ENCODE data around the gene ALDH3A2.
"Not testable (repeated sequence)": the region's sequence is repeated elsewhere in the genome, so short reads cannot be mapped to it uniquely, and the experiment has no call there.

Gene ALDH3A2

DNA sequence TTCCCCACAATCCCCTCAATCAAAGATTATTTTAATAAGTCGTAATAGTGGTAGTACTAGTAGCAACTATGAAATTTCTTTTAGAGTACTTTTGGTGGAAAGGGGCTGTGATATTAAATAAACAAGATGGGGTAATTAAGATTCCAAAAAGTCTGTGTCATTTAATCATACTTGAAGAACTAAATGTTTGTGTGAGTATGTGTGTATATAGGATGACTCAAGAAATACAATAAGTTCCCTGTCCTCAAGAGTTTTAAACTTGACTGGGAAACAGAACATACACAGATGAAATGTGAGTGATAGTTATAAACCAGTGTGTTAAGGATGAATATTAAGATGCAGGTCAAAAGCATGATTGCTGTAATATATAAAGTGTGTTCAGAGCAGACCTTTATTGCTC lies 2.3 kb downstream of the ALDH3A2 start:
- DNase-seq (ENCODE audit: low read depth in 2 of 2), result no peak

DNA sequence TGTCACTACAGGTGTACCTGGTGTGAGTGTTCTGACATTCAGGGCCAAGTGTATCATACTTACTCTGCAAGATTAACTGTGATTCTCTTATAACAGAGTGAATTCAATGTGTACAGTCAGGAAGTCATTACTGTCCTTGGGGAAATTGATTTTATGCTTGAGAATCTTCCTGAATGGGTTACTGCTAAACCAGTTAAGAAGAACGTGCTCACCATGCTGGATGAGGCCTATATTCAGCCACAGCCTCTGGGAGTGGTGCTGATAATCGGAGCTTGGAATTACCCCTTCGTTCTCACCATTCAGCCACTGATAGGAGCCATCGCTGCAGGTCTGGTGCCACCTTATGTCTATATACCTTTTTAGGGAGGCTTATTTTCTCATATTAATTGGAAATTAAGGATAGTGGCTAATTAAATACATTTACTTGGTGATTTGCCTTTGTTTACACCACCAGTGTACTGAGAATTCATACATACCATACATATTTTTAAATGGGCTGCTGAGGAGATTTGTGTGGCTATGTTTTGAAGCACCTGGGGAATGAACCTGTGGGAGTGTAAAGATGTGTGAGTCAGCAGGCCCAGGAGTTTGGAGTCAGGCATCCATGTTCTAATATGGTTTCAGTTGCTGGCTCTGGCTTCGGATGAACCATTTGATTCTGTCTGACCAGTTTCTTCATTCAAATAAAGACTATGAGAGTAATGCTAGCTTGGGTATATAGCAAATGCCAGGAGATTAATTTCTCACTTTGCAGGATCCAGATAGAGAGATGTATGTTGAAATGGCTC lies 3.1 kb downstream of the ALDH3A2 start:
- no peak for DNase-seq (ENCODE audit: low read depth in 2 of 2)

DNA sequence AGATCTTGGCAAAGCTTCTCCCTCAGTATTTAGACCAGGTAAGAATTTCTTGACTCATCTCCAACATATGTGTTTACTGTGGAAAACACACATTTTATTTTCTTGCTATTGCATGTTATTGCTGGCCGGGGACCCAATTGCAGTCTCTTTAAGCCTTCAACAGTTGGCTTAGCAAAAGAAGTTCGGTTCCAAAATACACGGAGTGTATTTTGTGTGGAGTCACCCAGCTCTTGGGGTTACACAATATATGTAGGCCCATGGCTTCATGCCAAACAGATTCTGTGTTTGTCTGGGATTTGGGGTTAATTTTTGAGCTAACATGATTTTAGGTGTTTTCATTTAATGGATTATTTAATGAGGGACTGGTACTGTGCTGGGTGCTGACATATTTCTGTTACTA lies 4.0 kb downstream of the ALDH3A2 start:
- DNase-seq (ENCODE audit: low read depth in 2 of 2), result no peak

DNA sequence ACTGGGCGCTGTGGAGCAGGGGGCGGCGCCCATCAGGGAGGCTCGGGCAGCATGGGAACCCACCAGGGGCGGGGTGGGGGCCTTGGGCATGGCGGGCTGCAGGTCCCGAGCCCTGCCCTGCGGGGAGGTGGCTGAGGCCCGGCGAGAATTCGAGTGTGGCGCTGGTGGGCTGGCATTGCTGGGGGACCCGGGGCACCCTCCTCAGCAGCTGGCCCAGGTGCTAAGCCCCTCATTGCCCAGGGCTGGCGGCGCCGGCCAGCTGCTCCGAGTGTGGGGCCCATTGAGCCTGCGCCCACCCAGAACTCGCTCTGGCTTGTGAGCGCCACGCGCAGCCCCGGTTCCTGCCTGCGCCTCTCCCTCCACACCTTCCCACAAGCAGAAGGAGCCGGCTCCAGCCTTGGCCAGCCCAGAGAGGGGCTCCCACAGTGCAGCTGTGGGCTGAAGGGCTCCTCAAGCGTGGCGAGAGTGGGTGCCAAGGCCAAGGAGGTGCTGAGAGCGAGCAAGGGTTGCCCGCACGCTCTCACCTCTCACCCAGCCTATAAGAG lies 5.9 kb downstream of the ALDH3A2 start:
- no peak for DNase-seq (ENCODE audit: low read depth in 2 of 2)

DNA sequence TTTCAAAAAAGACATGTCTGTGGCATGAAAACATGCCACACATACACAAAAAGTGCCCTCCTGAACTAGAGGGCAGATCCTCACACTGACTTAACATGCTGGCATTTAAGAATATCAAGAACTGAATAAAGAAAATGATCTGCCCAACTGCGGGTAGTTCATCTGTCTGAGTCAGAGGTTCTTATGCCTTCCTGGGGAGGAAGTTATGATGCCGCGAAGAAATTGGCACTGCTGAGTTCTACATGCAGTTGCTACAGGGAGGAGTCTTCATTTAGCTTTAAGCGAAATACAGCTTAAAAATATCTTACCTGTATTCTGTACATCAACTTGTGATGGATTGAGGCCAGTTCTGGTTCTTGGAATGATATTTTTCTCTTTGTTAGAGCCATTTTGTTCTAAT lies 6.3 kb downstream of the ALDH3A2 start:
- DNase-seq (ENCODE audit: low read depth in 2 of 2), result no peak

DNA sequence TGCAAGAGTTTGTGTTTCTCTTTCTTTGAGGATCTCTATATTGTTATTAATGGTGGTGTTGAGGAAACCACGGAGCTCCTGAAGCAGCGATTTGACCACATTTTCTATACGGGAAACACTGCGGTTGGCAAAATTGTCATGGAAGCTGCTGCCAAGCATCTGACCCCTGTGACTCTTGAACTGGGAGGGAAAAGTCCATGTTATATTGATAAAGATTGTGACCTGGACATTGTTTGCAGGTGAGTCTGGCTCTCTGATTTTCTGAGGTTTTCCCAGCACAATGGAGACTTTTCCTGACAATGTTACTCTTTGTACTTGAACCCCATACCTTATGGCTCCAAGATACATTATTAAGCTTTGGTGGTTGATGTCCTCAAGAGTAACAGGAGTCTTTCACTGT lies 7.8 kb downstream of the ALDH3A2 start:
- DNase-seq (ENCODE audit: low read depth in 2 of 2), result no peak

DNA sequence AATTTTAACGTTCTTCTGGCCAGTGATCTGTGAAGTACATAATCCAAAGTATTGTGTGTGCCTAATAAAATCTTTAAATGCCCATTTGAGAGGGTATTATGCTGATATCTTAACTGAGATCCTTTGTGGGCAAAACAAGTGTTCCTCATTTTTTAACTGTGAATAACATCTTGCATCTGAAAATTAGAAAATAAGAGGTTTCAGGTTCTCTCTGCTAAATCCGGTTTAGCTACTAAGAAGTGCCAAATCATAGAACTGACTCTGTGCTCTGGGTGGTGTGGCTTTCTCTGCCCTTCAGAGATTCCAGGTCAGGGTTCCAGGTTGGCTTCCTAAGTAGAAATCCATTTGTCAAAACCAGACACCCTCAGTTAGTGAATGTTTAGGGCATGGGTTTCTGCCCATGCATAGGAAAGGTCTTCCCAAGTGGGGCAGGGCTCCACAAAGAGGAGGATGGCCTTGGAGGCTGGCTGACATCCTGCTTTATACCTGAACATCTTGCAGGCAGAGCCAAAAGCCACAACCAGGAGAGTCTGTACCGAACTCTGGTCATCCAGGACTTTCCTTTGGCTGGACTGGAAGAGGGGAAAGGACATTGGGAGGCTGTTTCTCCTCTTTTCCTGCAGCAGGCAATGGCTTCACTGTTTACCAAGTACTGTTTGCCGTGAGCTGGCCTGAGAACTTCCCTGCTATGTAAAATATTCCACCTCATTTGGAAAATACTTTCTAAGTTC lies 8.5 kb downstream of the ALDH3A2 start:
- no peak for DNase-seq (ENCODE audit: low read depth in 2 of 2)

DNA sequence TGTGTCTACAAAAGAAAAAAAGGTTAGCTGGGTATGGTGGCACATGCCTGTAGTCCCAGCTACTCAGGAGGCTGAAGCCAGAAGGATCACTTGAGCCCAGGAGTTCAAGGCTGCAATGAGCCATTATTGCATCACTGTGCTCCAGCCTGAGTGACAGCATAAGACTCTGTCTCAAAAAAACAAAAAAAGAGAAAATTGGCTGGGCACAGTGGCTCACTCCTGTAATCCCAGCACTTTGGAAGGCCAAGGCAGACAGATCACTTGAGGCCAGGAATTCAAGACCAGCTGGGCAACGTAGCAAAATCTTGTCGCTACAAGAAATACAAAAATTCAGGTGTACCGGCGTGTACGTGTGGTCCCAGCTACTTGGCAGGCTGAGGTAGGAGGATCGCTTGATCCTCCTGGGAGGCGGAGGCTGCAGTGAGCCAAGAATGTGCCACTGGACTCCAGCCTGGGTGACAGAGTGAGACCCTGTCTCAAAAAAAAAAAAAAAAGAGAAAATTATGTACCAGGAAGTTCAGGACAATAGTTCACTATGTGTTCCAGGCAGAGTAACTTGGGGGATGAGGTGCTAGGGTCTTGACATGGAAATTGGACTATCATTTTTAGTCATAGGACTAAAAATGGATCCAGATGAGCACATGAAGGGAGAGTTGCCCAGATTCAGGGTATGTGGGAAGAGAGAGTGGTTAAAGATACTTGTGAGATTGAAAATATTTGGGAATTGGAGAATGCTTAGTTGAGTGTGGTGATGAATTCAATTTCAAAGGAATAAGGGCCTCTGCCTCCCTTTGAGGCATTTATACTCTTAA lies 11.0 kb downstream of the ALDH3A2 start:
- DNase-seq (ENCODE audit: low read depth in 2 of 2), result no peak

DNA sequence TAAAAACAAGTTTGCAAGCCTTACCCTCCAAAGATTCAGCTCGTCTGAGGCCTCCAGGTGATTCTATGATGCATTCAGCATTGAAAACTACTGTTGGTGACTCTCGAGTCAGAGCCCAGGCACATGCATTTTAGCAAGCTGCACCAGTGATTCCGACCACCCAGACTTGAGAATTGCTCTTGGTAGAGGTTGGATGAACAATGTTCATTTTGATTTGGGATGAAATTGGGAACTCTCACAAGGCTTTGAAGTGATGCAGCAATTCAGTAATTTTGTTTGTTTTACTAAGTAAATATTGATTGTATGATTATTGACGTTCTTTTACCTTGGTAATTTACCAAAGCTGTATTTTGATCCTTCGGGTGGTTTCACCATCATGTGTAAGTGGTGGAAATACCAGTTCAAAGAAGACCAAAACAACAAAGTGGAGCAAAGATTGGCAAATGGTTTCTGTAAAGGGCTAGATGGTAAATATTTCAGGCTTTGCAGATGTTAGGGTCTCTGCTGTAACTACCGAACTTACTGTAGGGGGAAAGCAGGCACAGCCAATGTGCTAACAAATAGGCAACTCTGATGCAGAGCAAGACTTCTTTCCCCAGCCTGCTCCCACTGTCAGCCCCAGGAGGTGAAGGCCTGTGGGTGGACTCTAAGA lies 11.8 kb downstream of the ALDH3A2 start:
- no peak for DNase-seq (ENCODE audit: low read depth in 2 of 2)

DNA sequence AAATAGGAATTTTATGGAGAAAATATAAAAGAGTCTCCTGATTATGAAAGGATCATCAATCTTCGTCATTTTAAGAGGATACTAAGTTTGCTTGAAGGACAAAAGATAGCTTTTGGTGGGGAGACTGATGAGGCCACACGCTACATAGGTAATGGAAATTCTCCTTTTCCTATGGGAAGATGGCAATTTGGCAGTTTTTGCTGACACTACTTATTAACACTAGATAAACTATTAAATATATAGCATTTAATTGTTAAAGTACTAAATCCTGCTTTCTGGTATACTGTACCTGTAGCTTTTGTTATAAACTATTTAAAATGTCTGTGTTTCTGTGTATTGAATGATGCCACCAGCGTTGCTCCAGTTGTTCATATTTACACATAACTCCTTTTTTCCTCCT lies 12.6 kb downstream of the ALDH3A2 start:
- DNase-seq (ENCODE audit: low read depth in 2 of 2), result no peak

DNA sequence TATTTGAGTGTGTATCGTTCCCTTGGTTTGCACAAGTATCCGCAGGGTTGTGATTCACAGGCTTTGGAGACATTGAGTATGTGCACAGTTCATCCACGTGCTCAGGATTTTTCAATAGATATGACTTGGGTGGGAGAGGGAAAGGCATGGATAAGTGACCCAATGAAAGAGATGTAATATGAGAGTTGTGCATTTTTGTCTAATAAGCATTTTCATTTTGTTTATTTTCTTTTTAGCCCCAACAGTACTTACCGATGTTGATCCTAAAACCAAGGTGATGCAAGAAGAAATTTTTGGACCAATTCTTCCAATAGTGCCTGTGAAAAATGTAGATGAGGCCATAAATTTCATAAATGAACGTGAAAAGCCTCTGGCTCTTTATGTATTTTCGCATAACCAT lies 14.5 kb downstream of the ALDH3A2 start:
- DNase-seq (ENCODE audit: low read depth in 2 of 2), result no peak

DNA sequence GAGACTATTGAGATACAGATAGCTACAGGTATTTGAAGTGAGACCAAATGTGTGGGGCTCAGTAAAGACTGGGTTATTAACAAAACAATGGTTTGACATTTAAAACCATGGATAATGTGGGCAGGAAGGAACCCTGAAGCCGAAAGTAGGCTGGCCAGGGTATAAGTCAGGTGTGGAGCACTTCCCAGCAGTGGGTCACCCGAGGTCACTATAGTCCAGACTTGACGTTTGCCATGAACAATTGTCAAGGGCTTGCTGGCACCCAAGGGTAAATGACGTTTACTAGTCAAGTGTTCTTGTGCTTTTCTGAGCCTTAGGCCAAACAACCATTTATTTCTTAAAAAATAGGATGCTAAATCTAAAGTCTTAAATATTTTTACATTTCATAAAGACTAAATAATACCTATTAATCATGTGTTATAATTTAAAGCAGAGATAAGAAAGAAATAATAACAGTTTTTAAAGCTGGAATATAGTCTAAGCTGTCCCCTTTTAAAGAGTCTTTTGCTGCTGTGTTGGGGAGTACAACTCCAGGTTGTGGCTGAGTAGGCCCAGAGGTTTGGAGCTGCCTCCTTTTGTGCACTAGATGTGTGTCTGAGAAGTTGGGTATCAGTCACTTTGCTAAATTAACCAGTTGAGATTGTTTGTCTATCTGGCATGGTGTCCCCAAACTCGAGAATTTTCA lies 15.7 kb downstream of the ALDH3A2 start:
- DNase-seq (ENCODE audit: low read depth in 2 of 2), result no peak

DNA sequence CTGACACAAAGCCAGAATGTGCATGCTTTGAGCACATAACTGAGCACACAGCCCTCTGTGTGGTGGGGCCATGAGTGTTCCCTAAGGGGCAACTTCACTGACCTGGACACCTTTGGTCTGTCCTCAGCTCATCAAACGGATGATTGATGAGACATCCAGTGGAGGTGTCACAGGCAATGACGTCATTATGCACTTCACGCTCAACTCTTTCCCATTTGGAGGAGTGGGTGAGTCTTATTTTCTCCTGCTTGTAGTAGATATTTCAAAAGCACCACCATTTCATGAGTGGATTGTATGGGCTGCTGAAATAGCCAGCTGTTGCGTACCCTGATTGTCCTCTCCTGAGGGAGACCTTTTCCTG lies 16.2 kb downstream of the ALDH3A2 start:
- DNase-seq (ENCODE audit: low read depth in 2 of 2), result no peak

DNA sequence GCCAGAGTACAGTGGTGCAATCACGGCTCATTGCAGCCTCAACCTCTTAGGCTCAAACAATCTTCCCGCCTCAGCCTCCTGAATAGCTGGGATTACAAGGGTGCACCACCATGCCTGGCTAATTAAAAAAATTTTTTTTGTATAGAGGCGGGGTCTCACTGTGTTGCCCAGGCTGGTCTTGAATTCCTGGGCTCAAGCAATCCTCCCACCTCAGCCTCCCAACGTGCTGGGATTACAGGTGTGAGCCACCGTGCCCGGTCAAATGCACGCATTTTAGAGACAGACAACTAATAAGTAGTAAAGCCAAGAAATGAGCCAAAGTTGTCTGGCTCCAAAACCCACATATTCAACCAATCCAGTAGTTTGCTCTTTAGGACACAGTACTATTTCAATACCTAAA lies 21.1 kb downstream of the ALDH3A2 start:
- DNase-seq (ENCODE audit: low read depth in 2 of 2), result not testable (repeated sequence)

DNA sequence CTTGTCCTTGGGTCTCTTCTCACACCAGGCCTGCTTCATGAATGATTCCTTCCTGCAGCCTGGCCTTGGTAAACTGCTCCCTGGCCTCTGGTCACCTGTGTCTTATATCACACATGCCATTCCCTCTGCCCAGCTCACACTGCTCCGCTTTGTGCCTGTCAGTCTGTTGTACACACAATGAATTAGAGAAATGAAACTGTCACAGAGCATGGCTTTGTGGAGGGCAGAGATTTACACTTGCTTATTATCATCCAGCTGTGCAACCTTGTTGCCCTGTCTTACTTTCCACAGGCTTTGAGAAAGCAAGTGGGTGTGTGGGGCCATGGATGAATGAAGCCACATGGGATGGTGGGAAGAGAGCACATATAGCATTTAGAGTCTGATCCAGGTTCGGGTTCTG lies 22.4 kb downstream of the ALDH3A2 start:
- DNase-seq (ENCODE audit: low read depth in 2 of 2), result no peak

DNA sequence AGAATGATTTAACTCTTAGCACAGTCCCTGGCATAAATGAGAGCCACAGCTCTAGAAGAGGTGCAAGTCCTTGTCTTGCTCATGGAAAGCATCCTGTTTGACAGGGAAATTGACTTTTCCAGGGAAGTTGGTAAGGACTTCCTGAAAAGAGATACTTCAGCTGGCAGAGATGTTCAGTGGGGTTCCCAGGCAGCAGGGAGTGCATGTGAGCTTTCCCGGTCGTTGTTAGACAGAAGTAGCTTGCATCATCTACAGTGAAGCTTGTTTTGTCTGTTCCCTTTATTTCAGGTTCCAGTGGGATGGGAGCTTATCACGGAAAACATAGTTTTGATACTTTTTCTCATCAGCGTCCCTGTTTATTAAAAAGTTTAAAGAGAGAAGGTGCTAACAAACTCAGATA lies 22.9 kb downstream of the ALDH3A2 start:
- no peak for DNase-seq (ENCODE audit: low read depth in 2 of 2)

DNA sequence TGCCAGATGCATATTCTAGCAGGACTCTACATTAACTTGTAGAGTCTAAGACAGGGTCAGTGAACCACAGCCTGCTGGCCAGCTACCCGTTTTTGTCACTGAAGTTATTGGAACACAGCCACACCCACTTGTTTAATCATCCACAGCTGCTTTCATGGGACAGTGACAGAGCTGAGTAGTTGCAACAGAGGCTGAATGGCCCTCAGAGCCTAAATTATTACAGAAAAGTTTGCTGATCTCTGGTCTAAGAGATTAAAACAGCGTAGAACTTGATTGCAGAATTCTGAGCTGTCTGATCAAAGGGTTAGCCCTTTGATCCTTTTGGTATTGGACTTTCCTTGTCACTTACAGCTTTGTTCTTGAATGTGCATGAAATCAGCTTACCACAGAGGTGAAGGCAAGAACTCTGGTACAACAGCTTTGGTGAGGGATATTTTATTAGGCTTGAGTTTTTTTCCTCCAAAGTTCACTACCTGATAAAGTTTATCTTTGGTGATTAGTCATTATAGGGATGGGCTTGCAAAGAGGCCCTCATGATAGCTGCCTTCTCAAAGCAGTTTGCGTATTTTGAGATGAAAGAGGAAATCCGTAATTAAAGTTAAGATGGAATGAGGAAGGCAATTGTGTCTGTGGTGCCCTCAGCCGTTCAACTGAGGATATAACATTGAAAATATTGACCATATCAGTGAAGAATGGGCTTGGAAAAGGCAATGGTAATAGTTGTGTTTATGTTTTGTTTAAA lies 23.6 kb downstream of the ALDH3A2 start:
- no peak for DNase-seq (ENCODE audit: low read depth in 2 of 2)

DNA sequence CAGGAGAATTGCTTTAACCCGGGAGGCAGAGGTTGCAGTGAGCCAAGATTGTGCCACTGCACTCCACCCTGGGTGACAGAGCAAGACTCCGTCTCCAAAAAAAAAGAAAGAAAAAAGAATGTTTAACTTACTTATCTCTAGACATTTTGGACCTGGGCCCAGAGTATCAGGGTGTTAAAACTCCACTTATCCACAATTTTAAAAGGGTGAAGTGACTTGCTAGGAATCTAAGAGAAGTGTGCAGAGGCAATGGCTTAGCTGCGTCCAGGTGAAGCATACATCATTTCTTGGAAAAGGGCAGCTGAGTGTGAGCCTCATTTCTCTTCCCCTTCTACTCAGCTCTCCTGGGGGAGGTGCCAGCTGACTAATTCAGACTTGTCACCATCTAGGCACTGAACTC lies 25.1 kb downstream of the ALDH3A2 start:
- DNase-seq (ENCODE audit: low read depth in 2 of 2), result no peak

DNA sequence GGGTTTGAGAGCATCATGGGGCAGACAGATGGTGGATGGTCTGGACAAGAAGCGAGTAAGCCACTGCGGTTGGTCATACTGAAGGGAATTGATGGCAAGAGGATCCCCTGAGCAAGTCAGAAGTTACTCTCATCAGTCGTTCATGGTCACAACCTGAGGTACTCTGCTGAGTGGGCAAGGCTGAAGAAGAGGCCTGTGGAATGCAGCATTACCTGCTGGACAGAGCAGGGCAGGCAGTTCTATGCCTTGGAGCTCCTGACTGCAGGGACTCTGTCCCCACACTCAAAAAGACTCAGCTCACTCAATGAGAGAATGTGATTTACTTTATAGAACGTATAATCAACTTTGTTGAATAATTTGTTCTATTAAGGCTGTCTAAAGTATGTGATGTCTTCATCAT lies 28.3 kb downstream of the ALDH3A2 start:
- no peak for DNase-seq (ENCODE audit: low read depth in 2 of 2)

DNA sequence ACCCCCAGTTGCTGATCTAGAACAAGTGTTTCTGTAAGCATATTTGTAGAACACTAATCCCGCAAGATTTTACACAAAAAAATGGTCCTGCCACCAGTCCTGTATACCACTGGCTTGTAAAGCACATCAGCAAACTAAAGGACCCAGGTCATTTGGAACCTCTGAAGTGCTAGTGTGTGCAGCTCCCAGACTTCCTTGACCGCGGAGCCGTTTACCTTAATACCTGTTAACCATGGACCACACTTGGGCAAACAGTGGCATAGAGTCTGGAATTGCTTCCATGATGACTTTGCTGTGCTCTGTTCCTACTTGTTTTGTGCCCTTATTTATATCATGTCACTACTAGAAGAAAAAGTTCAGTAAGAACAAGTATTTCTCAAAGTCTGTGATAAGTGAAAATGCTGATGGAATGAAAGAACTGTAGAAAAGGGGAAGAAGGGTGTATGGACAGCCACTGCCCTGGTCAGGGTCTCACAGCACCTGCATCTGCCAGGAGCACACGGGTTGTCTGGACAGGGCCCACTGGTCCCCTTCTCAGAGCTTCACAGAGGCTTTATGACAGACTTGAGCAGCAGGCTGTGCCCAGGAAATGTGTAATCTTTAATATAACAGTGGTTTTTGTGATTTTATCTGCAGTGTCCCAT lies 29.3 kb downstream of the ALDH3A2 start:
- DNase-seq (ENCODE audit: low read depth in 2 of 2), result no peak
